NT2/D1 (cell line): ENCODE data around the gene ZNF627.

Experiments used
- DNase-seq: peaks from one replicate; pipeline ENCODE4 v3.0.0-alpha.2; 2011; ENCODE audit warnings: low read depth, low spot score
- H3K27me3 ChIP-seq: 2 replicates; pipeline ENCODE4 v1.6.0; 2011; ENCODE audit warnings: mild to moderate bottlenecking; ENCODE audit not compliant: insufficient read length, insufficient read depth
- H3K36me3 ChIP-seq: 2 replicates; pipeline ENCODE4 v1.6.1; 2011; ENCODE audit warnings: mild to moderate bottlenecking, low read length, mixed read lengths; ENCODE audit not compliant: insufficient read depth, insufficient read length
- H3K4me1 ChIP-seq: 2 replicates; pipeline ENCODE4 v1.5.1; 2011; ENCODE audit not compliant: insufficient read depth, insufficient read length
- H3K4me3 ChIP-seq: 2 replicates; pipeline ENCODE4 v1.5.1; 2011; ENCODE audit warnings: low read depth; ENCODE audit not compliant: insufficient read length
- H3K9ac ChIP-seq: 2 replicates; pipeline ENCODE4 v1.6.0; 2011; ENCODE audit warnings: low read depth; ENCODE audit not compliant: insufficient read length
- H3K9me3 ChIP-seq: 2 replicates; pipeline ENCODE4 v1.5.1; 2011; ENCODE audit warnings: mild to moderate bottlenecking, low read length; ENCODE audit not compliant: insufficient read depth
- SUZ12 ChIP-seq: IDR thresholded peaks from 2 replicates; pipeline ENCODE4 v1.6.1; 2011; ENCODE audit not compliant: insufficient read length, insufficient read depth; ENCODE audit errors: extremely low read depth
- YY1 ChIP-seq: IDR thresholded peaks from 2 replicates; pipeline ENCODE4 v1.6.1; 2011; ENCODE audit not compliant: insufficient read length, insufficient read depth
- ZNF274 ChIP-seq: IDR thresholded peaks from 2 replicates; pipeline ENCODE4 v1.6.1; 2011; ENCODE audit warnings: mild to moderate bottlenecking, low read depth, low read length

Gene ZNF627

DNA sequence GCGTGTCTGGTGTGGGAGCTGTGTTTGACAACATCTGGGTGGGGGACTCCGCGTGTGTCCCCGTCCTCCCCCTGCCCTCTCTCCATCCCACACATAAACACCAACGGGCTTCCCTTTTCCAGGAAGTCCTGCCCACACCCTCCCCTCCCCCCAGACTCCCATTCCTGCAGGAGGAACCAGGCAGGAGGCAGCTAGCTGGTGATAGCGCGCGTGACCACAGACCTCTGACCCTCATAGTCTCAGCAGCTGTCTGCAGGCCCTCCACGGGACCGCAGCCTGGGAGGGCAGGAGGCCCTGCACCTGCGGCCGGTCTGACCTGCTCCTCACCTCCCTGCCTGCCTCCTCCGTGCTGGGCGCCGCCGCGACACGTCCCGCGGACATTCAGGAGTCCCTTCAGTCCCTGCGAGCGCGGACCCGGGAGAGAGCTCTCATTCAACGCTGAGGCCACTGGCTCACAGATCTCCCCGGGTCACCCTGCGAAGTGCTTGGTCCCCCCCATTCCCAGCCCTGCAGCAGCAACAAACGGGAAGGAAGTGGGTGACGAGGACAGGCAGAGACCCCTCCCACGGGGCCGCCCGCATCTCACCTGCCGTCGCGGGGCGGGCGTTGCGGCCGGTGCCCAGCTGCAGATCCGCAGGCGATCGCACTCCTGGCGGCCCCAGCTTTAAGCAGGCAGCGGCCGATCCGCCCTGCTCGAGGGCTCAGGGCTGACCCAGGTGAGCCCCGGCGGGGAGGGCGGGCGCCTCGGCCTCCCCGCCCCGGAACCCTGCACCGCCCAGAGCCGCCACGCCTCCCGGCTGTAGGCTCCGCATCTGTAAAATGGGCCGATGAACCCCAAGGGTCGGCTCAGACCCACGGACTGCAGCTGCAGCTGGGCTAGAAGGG is 18.8 kb upstream of the ZNF627 start:
- Histone ChIP-seq H3K4me3 (no peak overlapping the region), H3K36me3 (no peaks in the 10 kb centered on the region)
- DNase-seq, result no peak

GRCh38 chr19:11580116-11580515 is 17.2 kb upstream of the ZNF627 start:
- TF ChIP-seq ZNF274 (no peak), YY1 (no peak), SUZ12 (no peak)
- no peaks in the 10 kb centered on the region for H3K27me3 ChIP-seq
- H3K36me3 ChIP-seq, result no peaks in the 10 kb centered on the region
- no peaks in the 10 kb centered on the region for H3K9me3 ChIP-seq
- H3K9ac ChIP-seq, result no peak overlapping the region
- DNase-seq, result no peak
- no peak overlapping the region for H3K4me3 ChIP-seq
- peaks cover 9% of the 10 kb centered on the region for H3K4me1 ChIP-seq

More for the DNA sequence above, 18.8 kb upstream of the ZNF627 start:
- H3K9ac ChIP-seq, result no peak overlapping the region
- H3K4me1 ChIP-seq, result peaks cover 9% of the 10 kb centered on the region
- no peaks in the 10 kb centered on the region for H3K9me3 ChIP-seq
- TF ChIP-seq SUZ12 (no peak), YY1 (no peak), ZNF274 (no peak)
- H3K27me3 ChIP-seq, result no peaks in the 10 kb centered on the region

- H3K4me3 ChIP-seq, result no peak overlapping the region
- peaks cover 9% of the 10 kb centered on the region for H3K4me1 ChIP-seq
- H3K27me3 ChIP-seq, result no peaks in the 10 kb centered on the region
- no peak for TF ChIP-seq SUZ12
- TF ChIP-seq YY1, result no peak
- no peak for TF ChIP-seq ZNF274
- no peak overlapping the region for H3K9ac ChIP-seq
- H3K9me3 ChIP-seq, result no peaks in the 10 kb centered on the region
- no peak for DNase-seq
- H3K36me3 ChIP-seq, result no peaks in the 10 kb centered on the region
Measured at GRCh38 chr19:11581740-11582139, 15.5 kb upstream of the ZNF627 start.

- Histone ChIP-seq H3K9ac (no peak overlapping the region), H3K9me3 (no peaks in the 10 kb centered on the region), H3K27me3 (no peaks in the 10 kb centered on the region), H3K36me3 (no peaks in the 10 kb centered on the region), H3K4me3 (no peak overlapping the region), H3K4me1 (no peaks in the 10 kb centered on the region)
- TF ChIP-seq ZNF274 (no peak), YY1 (no peak)
- DNase-seq, result no peak
Measured at GRCh38 chr19:11586331-11586730, 11.0 kb upstream of the ZNF627 start.

DNA sequence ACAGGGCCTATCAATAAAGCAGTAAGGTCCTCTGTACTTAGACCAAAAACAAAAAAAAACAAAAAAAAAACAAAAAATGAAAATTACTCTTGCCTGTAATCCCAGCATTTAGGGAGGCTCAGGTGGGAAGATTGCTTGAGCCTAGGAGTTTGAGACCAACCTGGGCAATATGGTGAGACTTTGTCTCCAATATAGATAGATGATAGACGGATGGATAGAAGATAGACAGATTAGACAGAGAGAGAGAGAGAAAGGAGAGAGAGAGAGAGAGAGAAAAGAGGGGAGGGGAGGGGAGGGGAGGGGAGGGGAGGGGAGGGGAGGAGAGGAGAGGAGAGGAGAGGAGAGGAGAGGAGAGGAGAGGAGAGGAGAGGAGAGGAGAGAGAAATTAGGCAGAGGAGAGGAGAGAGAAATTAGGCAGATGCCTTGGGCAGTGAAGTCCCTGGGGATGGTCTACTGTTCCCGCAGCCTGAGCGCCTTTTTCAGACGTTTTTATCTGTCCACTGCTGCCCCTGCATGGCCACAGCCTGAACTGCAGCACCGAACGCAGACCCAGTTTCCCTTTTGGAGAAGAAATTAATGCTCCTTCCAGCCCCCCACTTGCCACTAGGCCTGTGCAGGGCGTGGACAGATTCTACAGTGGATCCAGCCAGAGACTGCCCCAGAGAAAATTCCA is 9.8 kb upstream of the ZNF627 start:
- Histone ChIP-seq H3K27me3 (no peaks in the 10 kb centered on the region), H3K4me1 (no peaks in the 10 kb centered on the region), H3K9me3 (no peaks in the 10 kb centered on the region), H3K9ac (peak overlapping the region; percentile 34), H3K4me3 (no peak overlapping the region), H3K36me3 (no peaks in the 10 kb centered on the region)
- peak; percentile 47 for DNase-seq
- TF ChIP-seq SUZ12 (no peak), ZNF274 (no peak), YY1 (no peak)

- DNase-seq, result no peak
- Histone ChIP-seq H3K9ac (peak overlapping the region; percentile 34), H3K4me1 (no peaks in the 10 kb centered on the region), H3K4me3 (no peak overlapping the region), H3K9me3 (no peaks in the 10 kb centered on the region), H3K36me3 (no peaks in the 10 kb centered on the region), H3K27me3 (no peaks in the 10 kb centered on the region)
- no peak for TF ChIP-seq SUZ12
- TF ChIP-seq ZNF274, result no peak
- TF ChIP-seq YY1, result no peak
Measured at GRCh38 chr19:11587975-11588631, 9.2 kb upstream of the ZNF627 start.

DNA sequence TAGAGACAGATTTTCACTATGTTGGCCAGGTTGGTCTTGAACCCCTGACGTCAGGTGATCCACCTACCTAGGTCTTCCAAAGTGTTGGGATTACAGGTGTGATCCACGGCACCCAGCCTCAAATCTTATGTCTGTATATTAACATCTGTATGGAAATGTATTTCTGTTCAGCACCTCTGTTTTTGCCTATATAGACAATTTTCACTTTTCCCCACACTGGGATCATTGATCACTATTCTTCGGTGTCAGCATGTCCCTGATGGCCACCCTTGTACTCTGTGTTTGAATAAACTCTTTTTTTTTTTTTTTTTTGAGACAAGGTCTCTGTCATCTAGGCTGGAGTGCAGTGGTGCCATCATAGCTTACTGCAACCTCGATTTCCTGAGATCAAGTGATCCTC is 3.2 kb upstream of the ZNF627 start:
- Histone ChIP-seq H3K4me3 (no peak overlapping the region), H3K9ac (no peak overlapping the region), H3K4me1 (peaks cover 3% of the 10 kb centered on the region), H3K36me3 (peaks cover 8% of the 10 kb centered on the region), H3K9me3 (no peaks in the 10 kb centered on the region), H3K27me3 (no peaks in the 10 kb centered on the region)
- no peak for TF ChIP-seq YY1
- TF ChIP-seq SUZ12, result no peak
- TF ChIP-seq ZNF274, result no peak
- DNase-seq, result no peak
